ENCODE results near the gene C1QTNF12.

- TF ChIP-seq CTCF (IDR thresholded peaks at IDR 0.05 in 4 of 5, conservative IDR thresholded peaks at IDR 0.05 in 1 of 5), result no peak
- no peak for TF ChIP-seq POLR2A (IDR thresholded peaks at IDR 0.05)
Observed at GRCh38 chr1:1204425-1204920, 42.0 kb downstream of the C1QTNF12 start.
